Measurements from ENCODE around the gene ZBTB9.

ZBTB9 gene

DNA sequence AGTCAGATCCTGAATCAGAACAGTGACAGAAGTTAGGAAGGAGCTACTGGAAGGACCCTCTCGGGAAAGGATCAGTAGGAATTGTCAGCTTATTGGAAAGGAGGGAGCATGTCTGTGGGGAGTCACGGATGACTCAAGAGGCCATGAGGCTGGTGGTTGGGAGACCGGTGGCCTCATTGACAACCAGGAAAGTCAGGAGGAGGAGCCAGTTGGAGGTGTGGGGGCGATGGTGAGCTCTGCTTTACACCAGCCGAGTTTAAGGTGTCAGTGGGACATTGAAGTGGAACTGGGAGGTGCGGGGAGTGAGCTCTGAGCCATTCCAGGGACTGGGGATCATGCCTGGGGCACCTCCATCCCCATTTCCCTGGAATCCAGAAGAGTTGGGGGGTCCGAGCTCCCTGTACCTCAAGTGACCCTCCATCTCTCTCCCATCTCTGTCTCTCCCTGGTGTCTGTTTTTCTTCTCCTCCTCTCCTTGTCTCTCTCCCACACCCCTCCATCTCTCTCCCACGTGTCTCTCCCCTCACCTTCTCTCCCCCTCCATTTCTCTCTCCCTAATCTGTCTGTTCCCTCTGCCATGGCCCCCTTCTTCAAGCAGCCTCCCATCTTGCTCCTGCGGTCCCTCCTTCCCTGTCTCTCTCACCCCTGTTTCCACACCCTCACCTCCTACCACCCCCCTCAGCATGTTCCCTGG, 14.3 kb upstream of the ZBTB9 start:
- Histone ChIP-seq H3K9ac (ENCODE audit: low read length) (no peak overlapping the region), H3K4me3 (ENCODE audit: insufficient read depth, low read length, poor library complexity, severe bottlenecking) (no peak overlapping the region), H3K36me3 (ENCODE audit: low read length) (no peaks in the 10 kb centered on the region), H3F3A (ENCODE audit: insufficient read depth) (no peaks in the 10 kb centered on the region), H3K9me2 (replicated peaks; ENCODE audit: insufficient read depth, low read length) (no peaks in the 10 kb centered on the region), H3K9me3 (ENCODE audit: insufficient read depth, low read length) (no peaks in the 10 kb centered on the region), H3K27me3 (ENCODE audit: low read length) (no peaks in the 10 kb centered on the region), H3K27ac (ENCODE audit: low read depth, low read length) (no peak overlapping the region), H2AFZ (ENCODE audit: low read depth, low read length, severe bottlenecking) (no peak overlapping the region), H4K20me1 (ENCODE audit: low read depth, low read length) (no peaks in the 10 kb centered on the region), H3K4me2 (ENCODE audit: low read depth, low read length, poor library complexity, severe bottlenecking) (no peak overlapping the region), H3K79me2 (ENCODE audit: insufficient read depth, low read length) (no peaks in the 10 kb centered on the region)
- no peak for TF ChIP-seq EZH2phosphoT487 (conservative IDR thresholded peaks at IDR 0.05; ENCODE audit: low read length)
- TF ChIP-seq, protein P1, sequence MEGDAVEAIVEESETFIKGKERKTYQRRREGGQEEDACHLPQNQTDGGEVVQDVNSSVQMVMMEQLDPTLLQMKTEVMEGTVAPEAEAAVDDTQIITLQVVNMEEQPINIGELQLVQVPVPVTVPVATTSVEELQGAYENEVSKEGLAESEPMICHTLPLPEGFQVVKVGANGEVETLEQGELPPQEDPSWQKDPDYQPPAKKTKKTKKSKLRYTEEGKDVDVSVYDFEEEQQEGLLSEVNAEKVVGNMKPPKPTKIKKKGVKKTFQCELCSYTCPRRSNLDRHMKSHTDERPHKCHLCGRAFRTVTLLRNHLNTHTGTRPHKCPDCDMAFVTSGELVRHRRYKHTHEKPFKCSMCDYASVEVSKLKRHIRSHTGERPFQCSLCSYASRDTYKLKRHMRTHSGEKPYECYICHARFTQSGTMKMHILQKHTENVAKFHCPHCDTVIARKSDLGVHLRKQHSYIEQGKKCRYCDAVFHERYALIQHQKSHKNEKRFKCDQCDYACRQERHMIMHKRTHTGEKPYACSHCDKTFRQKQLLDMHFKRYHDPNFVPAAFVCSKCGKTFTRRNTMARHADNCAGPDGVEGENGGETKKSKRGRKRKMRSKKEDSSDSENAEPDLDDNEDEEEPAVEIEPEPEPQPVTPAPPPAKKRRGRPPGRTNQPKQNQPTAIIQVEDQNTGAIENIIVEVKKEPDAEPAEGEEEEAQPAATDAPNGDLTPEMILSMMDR (IDR thresholded peaks at IDR 0.05; ENCODE audit: insufficient read depth, low read length, poor library complexity, severe bottlenecking) = no peak

DNA sequence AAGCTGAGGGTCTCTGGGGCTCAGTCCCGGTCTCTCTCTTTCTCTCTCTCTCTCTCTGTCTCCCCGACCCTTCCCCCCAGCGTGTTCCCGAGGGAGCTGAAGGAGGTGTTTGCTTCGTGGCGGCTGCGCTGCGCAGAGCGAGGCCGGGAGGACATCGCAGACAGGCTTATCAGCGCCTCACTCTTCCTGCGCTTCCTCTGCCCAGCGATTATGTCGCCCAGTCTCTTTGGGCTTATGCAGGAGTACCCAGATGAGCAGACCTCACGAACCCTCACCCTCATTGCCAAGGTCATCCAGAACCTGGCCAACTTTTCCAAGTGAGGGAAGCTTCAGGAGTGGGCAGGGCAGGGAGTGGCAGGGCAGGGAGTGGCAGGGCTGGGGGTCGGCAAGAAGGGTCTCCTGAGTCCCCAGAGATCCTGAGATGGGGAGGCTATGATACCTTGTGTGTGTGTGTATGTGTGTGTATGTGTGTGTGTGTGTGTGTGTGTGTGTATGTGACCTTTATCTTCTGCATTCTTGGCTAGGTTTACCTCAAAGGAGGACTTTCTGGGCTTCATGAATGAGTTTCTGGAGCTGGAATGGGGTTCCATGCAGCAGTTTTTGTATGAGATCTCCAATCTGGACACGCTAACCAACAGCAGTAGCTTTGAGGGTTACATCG, 13.6 kb upstream of the ZBTB9 start:
- Histone ChIP-seq H3K9ac (ENCODE audit: low read length) (no peak overlapping the region), H3K27ac (ENCODE audit: low read depth, low read length) (no peak overlapping the region), H4K20me1 (ENCODE audit: low read depth, low read length) (no peaks in the 10 kb centered on the region), H3K27me3 (ENCODE audit: low read length) (no peaks in the 10 kb centered on the region), H3K4me2 (ENCODE audit: low read depth, low read length, poor library complexity, severe bottlenecking) (no peak overlapping the region), H2AFZ (ENCODE audit: low read depth, low read length, severe bottlenecking) (no peak overlapping the region), H3K9me3 (ENCODE audit: insufficient read depth, low read length) (no peaks in the 10 kb centered on the region), H3K79me2 (ENCODE audit: insufficient read depth, low read length) (no peaks in the 10 kb centered on the region), H3K9me2 (replicated peaks; ENCODE audit: insufficient read depth, low read length) (no peaks in the 10 kb centered on the region), H3F3A (ENCODE audit: insufficient read depth) (no peaks in the 10 kb centered on the region), H3K4me3 (ENCODE audit: insufficient read depth, low read length, poor library complexity, severe bottlenecking) (no peak overlapping the region), H3K36me3 (ENCODE audit: low read length) (no peaks in the 10 kb centered on the region)
- TF ChIP-seq, protein P1 (IDR thresholded peaks at IDR 0.05; ENCODE audit: insufficient read depth, low read length, poor library complexity, severe bottlenecking) = no peak
- no peak for TF ChIP-seq EZH2phosphoT487 (conservative IDR thresholded peaks at IDR 0.05; ENCODE audit: low read length)

GRCh38 chr6:33441457-33441856, 12.9 kb upstream of the ZBTB9 start:
- Histone ChIP-seq H3F3A (ENCODE audit: insufficient read depth) (no peaks in the 10 kb centered on the region), H3K36me3 (ENCODE audit: low read length) (no peaks in the 10 kb centered on the region), H3K9ac (ENCODE audit: low read length) (no peak overlapping the region), H4K20me1 (ENCODE audit: low read depth, low read length) (no peaks in the 10 kb centered on the region), H3K27ac (ENCODE audit: low read depth, low read length) (no peak overlapping the region), H2AFZ (ENCODE audit: low read depth, low read length, severe bottlenecking) (no peak overlapping the region), H3K4me2 (ENCODE audit: low read depth, low read length, poor library complexity, severe bottlenecking) (no peak overlapping the region), H3K79me2 (ENCODE audit: insufficient read depth, low read length) (no peaks in the 10 kb centered on the region), H3K4me3 (ENCODE audit: insufficient read depth, low read length, poor library complexity, severe bottlenecking) (no peak overlapping the region), H3K9me2 (replicated peaks; ENCODE audit: insufficient read depth, low read length) (no peaks in the 10 kb centered on the region), H3K9me3 (ENCODE audit: insufficient read depth, low read length) (no peaks in the 10 kb centered on the region), H3K27me3 (ENCODE audit: low read length) (no peaks in the 10 kb centered on the region)
- TF ChIP-seq, protein P1 (IDR thresholded peaks at IDR 0.05; ENCODE audit: insufficient read depth, low read length, poor library complexity, severe bottlenecking) = no peak
